K562 (cell line): ENCODE data around the gene C2CD5. TPM values are rescaled to one million over a fixed set of nuclear protein-coding genes. Genes with fewer than 3 reads are reported as not detected.

Experiments used
- ATAC-seq: fragments of 200-7000 bp; cut with Tn5 transposase; 3 replicates; pipeline ENCODE4 v1.9.1; 2020; ENCODE audit warnings: moderate library complexity
- BruUV-seq: library from RNA; stranded (reverse); fragments of 400-500 nt; replicated peaks from 2 replicates; lab custom pipeline; 2021; lab: Mats Ljungman, UMichigan
- CTCF ChIA-PET: fragments of 300-600 bp; formaldehyde crosslinking; extraction: SDS; loops from one replicate; lab custom pipeline; 2021; ENCODE audit warnings: low intra/inter-chr PET ratio; lab: Yijun Ruan, JAX
- POLR2A ChIA-PET: fragments of 300-600, 350-650 bp; sonication (Branson Sonifier 250); formaldehyde crosslinking; extraction: SDS; loops from one replicate; lab custom pipeline; 2021; ENCODE audit warnings: antibody characterized with exemption, inconsistent platforms; lab: Yijun Ruan, JAX
- DNase-seq, 4 experiments: peaks; one replicate each; pipeline versions ENCODE4 v3.0.0 to v3.0.0-alpha.2; 2011 to 2018; ENCODE audit warnings: low spot score in 3 of 4, mixed read lengths in 3 of 4; ENCODE audit errors: extremely low read depth in 1 of 4
- FAIRE-seq: peaks from 2 replicates; lab custom pipeline; 2011; peaks lifted over from hg19 to GRCh38; lab: Jason Lieb, UNC
- H2AFZ ChIP-seq: 2 replicates; pipeline ENCODE4 v1.6.0; 2011; ENCODE audit warnings: low read depth, low read length, control low read depth, inconsistent platforms
- H3K27ac ChIP-seq: fragments of 200-600 bp; 3 replicates; pipeline ENCODE4 v1.8.0; 2011; ENCODE audit warnings: low read depth, mild to moderate bottlenecking, control low read depth, inconsistent platforms, low read length, moderate library complexity, mixed read lengths; ENCODE audit errors: extremely low read depth
- H3K27me3 ChIP-seq, 2 experiments: fragments of 300-600 bp in 1 of 2; 2 replicates in 1 of 2; 3 replicates in 1 of 2; pipeline versions ENCODE4 v1.6.0 to v1.8.0; 2011; ENCODE audit warnings: inconsistent platforms in 2 of 2, low read length in 2 of 2, mild to moderate bottlenecking in 1 of 2, mixed read lengths in 1 of 2, moderate library complexity in 1 of 2; ENCODE audit not compliant: control insufficient read depth in 2 of 2, insufficient read depth in 2 of 2
- H3K36me3 ChIP-seq: fragments of 300-600 bp; 3 replicates; pipeline ENCODE4 v1.8.0; 2011; ENCODE audit warnings: mild to moderate bottlenecking, low read length, inconsistent platforms; ENCODE audit not compliant: control insufficient read depth, insufficient read depth
- H3K4me1 ChIP-seq, 2 experiments: fragments of 200-600 bp in 1 of 2; replicated peaks in 1 of 2; 2 replicates in 1 of 2; 3 replicates in 1 of 2; pipeline versions ENCODE4 v1.5.1 to v1.8.0; 2011; ENCODE audit warnings: inconsistent platforms in 2 of 2, low read length in 2 of 2, mild to moderate bottlenecking in 1 of 2, mixed read lengths in 1 of 2, moderate library complexity in 1 of 2; ENCODE audit not compliant: control insufficient read depth in 2 of 2, insufficient read depth in 2 of 2
- H3K4me2 ChIP-seq: 2 replicates; pipeline ENCODE4 v1.6.1; 2011; ENCODE audit warnings: low read length, control low read depth, inconsistent platforms, mixed read lengths; ENCODE audit not compliant: insufficient read depth
- H3K4me3 ChIP-seq: fragments of 200-600 bp; sonication (generic), shearing (Covaris generic); 2 replicates; pipeline ENCODE4 v1.5.1; 2016; ENCODE audit warnings: control low read depth, inconsistent platforms
- H3K79me2 ChIP-seq: fragments of 200-600 bp; 3 replicates; pipeline ENCODE4 v1.8.0; 2011; ENCODE audit warnings: low read length, inconsistent platforms; ENCODE audit not compliant: control insufficient read depth, insufficient read depth
- H3K9ac ChIP-seq, 2 experiments: 2 replicates each; pipeline versions ENCODE4 v1.6.0 to v1.6.1; 2011; ENCODE audit warnings: low read depth in 2 of 2, low read length in 2 of 2, control low read depth in 1 of 2, inconsistent platforms in 1 of 2, mild to moderate bottlenecking in 1 of 2, mixed read lengths in 1 of 2; ENCODE audit not compliant: insufficient read depth in 1 of 2
- H3K9me1 ChIP-seq: one replicate; pipeline ENCODE4 v1.6.0; 2011; ENCODE audit warnings: inconsistent platforms, mild to moderate bottlenecking, low read length, moderate library complexity; ENCODE audit not compliant: control insufficient read depth, insufficient read depth
- H3K9me3 ChIP-seq: replicated peaks from 2 replicates; pipeline ENCODE4 v1.5.1; 2011; ENCODE audit warnings: low read depth, low read length, inconsistent platforms; ENCODE audit not compliant: control insufficient read depth, insufficient read depth
- H4K20me1 ChIP-seq: replicated peaks from 2 replicates; pipeline ENCODE4 v1.6.1; 2011; ENCODE audit warnings: low read length, inconsistent platforms, mixed read lengths; ENCODE audit not compliant: control insufficient read depth, insufficient read depth
- GABPB2 ChIP-seq: fragments of 250-450 bp; sonication (Bioruptor Pico); conservative IDR thresholded peaks from 2 replicates; pipeline ENCODE4 v1.5.1; 2021; ENCODE audit warnings: mild to moderate bottlenecking
- HEY1 ChIP-seq: fragments of 250-450 bp; sonication (Bioruptor Pico); IDR thresholded peaks from 2 replicates; pipeline ENCODE4 v1.5.0; 2020; ENCODE audit warnings: mild to moderate bottlenecking, moderate library complexity, borderline replicate concordance
- LCOR ChIP-seq: sonication (generic); formaldehyde crosslinking; IDR thresholded peaks from 2 replicates; pipeline ENCODE4 v1.8.0; 2022; ENCODE audit warnings: mild to moderate bottlenecking, missing genetic modification reagents
- NR1H2 ChIP-seq: sonication (generic); formaldehyde crosslinking; IDR thresholded peaks from 2 replicates; pipeline ENCODE4 v1.4.0; 2020; ENCODE audit warnings: mild to moderate bottlenecking, missing genetic modification reagents
- SMAD3 ChIP-seq: fragments of 450-650 bp; formaldehyde crosslinking; conservative IDR thresholded peaks from 2 replicates; pipeline ENCODE4 v1.4.0; 2020; ENCODE audit warnings: mild to moderate bottlenecking
- SRSF3 ChIP-seq: fragments of 200-400 bp; formaldehyde crosslinking; IDR thresholded peaks from 2 replicates; pipeline ENCODE4 v1.6.1; 2016; ENCODE audit warnings: mild to moderate bottlenecking, low read length, moderate library complexity; ENCODE audit not compliant: insufficient read depth
- ZBED1 ChIP-seq: IDR thresholded peaks from 2 replicates; pipeline ENCODE4 v1.6.1; 2014
- WGBS: fragments of 100-300 bp; shearing (Covaris generic); methylation state at CpG from one replicate; pipeline ENCODE4 v1.1.6; 2016; ENCODE audit warnings: low coverage, mixed read lengths; ENCODE audit not compliant: insufficient coverage; ENCODE audit errors: missing lambda C conversion rate; 5-methylcytosine and 5-hydroxymethylcytosine counted together
- in situ Hi-C: fragments of 300-500 bp; cut with MboI; formaldehyde crosslinking; loops from 4 replicates; pipeline ENCODE4 v1.15.0; 2018; ENCODE audit warnings: inconsistent platforms, mixed read lengths
- intact Hi-C: fragments of 100-400 bp; cut with micrococcal nuclease; formaldehyde crosslinking; loops from 2 replicates; pipeline ENCODE4 v1.14.2; 2022
- polyA plus RNA-seq, 8 experiments: library from polyadenylated mRNA; depleted of rRNA in 4 of 8; stranded (reverse) in 5 of 8; unstranded in 3 of 8; fragments of >200 nt; fragmentation: Nextera tagmentation in 2 of 8; fragmentation: Illumina TruSeq in 1 of 8; extraction: Ambion mirVana in 2 of 8; extraction: Trizol in 1 of 8; gene quantifications; 2 replicates each; pipeline versions ENCODE4 v1.2.1 to v1.2.3, GENCODE V29; 2011 to 2014; ENCODE audit warnings: inconsistent platforms in 1 of 8, missing spikeins in 1 of 8
- total RNA-seq, 7 experiments: library from RNA; depleted of rRNA in 6 of 7; stranded (reverse); fragments of >200 nt in 6 of 7; fragmentation: Illumina TruSeq in 2 of 7; extraction: Trizol in 2 of 7; gene quantifications; 2 replicates each; pipeline versions ENCODE4 v1.2.1 to v1.2.3, GENCODE V29; 2011 to 2021; ENCODE audit warnings: low replicate concordance in 1 of 7
- TF ChIP-seq, protein P1 (sequence below): fragments of 250-450 bp; sonication (Bioruptor Pico); IDR thresholded peaks from 2 replicates; pipeline ENCODE4 v1.4.0; 2020; ENCODE audit warnings: borderline replicate concordance
- TF ChIP-seq, protein P2 (sequence below): fragments of 250-450 bp; sonication (Bioruptor Pico); IDR thresholded peaks from 2 replicates; pipeline ENCODE4 v1.8.0; 2021; ENCODE audit warnings: moderate library complexity, mild to moderate bottlenecking, inconsistent platforms

C2CD5 gene
- total and polyA plus RNA-seq, 9 of the 15 experiments (the other 6 are each of a cell fraction or from before 2014, with no cell fraction given): 5.1 to 24.1 (median 14.3) TPM

DNA sequence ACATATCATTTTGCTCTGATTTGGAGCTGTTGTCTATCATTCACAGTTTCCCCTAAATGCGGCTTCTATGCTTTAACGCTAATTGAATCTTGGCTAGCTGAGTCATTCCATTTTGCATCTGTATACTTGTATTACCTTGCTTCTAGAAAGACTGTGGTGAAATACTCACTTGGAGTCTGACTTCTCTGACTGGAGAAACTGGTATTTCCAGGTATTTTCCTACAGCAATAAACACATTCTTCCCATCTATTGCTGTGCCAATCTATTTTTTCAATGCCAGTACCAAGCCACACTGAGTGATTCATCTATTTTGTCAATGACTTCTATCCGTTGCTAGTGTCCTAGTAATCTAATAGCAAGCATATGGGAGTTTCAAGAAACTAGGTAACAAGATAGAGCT, 133.9 kb downstream of the C2CD5 start:
- no peaks in the 10 kb centered on the region for H3K79me2 ChIP-seq
- no peaks in the 10 kb centered on the region for H3K9me1 ChIP-seq
- peaks cover 3 to 7% of the 10 kb centered on the region in 2 experiments; a peak in 1 of 5 replicates for H3K27me3 ChIP-seq
- in situ Hi-C loops: no loop called here
- ATAC-seq: no peak
- no TSS peak for BruUV-seq
- H4K20me1 ChIP-seq: no peaks in the 10 kb centered on the region
- H3K9me3 ChIP-seq: no peaks in the 10 kb centered on the region
- no peak for DNase-seq
- FAIRE-seq: no peak
- ChIA-PET CTCF (no interaction called here), POLR2A (no interaction called here)
- no peak overlapping the region for H2AFZ ChIP-seq
- intact Hi-C loops: no loop called here
- H3K27ac ChIP-seq: no peak overlapping the region
- no peaks in the 10 kb centered on the region for H3K36me3 ChIP-seq
- 53% methylated on average over 3 of the region's 3 CpGs for WGBS
- no peak overlapping the region for H3K4me3 ChIP-seq
- no peaks in the 10 kb centered on the region for H3K4me1 ChIP-seq
- H3K9ac ChIP-seq: no peak overlapping the region
- no peak overlapping the region for H3K4me2 ChIP-seq
- TF ChIP-seq GABPB2 (CRISPR knock-in tag): no peak
- TF ChIP-seq, protein P1, sequence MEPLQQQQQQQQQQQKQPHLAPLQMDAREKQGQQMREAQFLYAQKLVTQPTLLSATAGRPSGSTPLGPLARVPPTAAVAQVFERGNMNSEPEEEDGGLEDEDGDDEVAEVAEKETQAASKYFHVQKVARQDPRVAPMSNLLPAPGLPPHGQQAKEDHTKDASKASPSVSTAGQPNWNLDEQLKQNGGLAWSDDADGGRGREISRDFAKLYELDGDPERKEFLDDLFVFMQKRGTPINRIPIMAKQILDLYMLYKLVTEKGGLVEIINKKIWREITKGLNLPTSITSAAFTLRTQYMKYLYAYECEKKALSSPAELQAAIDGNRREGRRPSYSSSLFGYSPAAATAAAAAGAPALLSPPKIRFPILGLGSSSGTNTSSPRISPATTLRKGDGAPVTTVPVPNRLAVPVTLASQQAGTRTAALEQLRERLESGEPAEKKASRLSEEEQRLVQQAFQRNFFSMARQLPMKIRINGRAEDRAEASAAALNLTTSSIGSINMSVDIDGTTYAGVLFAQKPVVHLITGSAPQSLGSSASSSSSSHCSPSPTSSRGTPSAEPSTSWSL (CRISPR knock-in tag): no peak
- TF ChIP-seq, protein P2, sequence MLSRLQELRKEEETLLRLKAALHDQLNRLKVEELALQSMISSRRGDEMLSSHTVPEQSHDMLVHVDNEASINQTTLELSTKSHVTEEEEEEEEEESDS (CRISPR knock-in tag): no peak
- no peak for TF ChIP-seq HEY1 (CRISPR knock-in tag)
- no peak for TF ChIP-seq SMAD3 (CRISPR knock-in tag)
- TF ChIP-seq NR1H2 (CRISPR knock-in tag): no peak
- TF ChIP-seq SRSF3: no peak
- no peak for TF ChIP-seq ZBED1
- TF ChIP-seq LCOR: no peak
